DMS 273 (cell line): ENCODE data around the gene UBXN6.

Source experiments
- DNase-seq: peaks from one replicate; lab custom pipeline; 2025; ENCODE audit not compliant: unreplicated experiment; lab: John Stamatoyannopoulos, UW

The UBXN6 gene

GRCh38 chr19:4443188-4443587 lies 14.4 kb downstream of the UBXN6 start:
- no peak for DNase-seq

GRCh38 chr19:4442819-4443146 lies 14.8 kb downstream of the UBXN6 start:
- DNase-seq, result no peak

GRCh38 chr19:4441994-4442818 lies 15.4 kb downstream of the UBXN6 start:
- DNase-seq, result no peak

DNA sequence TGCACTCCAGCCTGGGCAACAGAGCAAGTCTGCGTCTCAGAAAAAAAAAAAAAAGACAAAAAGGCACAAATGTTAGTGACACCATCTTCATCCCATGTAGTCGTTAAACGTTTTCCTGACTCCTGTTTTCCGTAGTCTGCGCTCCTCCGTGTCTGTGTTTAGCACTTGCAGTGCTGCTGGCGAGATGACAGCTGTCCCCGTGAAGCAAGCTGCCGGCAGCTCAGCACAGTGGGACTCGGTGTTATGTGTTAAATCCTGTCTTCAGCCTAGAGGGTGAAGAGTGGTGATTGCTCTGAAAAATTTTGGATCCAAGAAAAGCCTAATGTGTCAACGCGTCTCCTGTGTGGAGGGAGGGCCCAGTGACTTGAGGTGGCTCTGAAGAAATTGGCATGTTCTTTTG lies 18.4 kb downstream of the UBXN6 start:
- DNase-seq, result no peak

GRCh38 chr19:4437103-4437502 lies 20.5 kb downstream of the UBXN6 start:
- DNase-seq, result no peak

- DNase-seq, result no peak
Measured at GRCh38 chr19:4436231-4436630, 21.4 kb downstream of the UBXN6 start.

- DNase-seq, result no peak
Measured at GRCh38 chr19:4434391-4434790, 23.2 kb downstream of the UBXN6 start.

DNA sequence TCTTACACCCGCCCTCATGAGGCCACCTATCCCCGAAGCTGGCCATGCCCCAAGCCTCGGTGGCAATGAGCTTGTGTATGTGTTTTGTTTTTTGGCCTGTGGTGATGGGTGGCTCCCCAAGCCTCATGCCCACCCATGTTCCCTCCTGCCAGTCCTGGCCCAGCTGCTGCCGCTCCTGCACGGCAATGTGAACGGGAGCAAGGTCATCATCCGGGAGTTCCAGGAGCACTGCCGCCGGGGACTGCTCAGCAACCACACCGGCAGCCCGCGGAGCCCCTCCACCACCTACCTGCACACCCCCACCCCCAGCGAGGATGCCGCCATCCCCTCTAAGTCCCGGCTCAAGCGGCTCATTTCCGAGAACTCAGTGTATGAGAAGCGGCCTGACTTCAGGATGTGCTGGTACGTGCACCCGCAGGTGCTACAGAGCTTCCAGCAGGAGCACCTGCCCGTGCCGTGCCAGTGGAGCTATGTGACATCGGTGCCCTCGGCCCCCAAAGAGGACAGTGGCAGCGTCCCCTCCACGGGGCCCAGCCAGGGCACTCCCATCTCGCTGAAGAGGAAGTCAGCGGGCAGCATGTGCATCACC lies 24.6 kb downstream of the UBXN6 start:
- DNase-seq, result no peak

GRCh38 chr19:4431808-4432674 lies 25.6 kb downstream of the UBXN6 start:
- DNase-seq, result no peak

DNA sequence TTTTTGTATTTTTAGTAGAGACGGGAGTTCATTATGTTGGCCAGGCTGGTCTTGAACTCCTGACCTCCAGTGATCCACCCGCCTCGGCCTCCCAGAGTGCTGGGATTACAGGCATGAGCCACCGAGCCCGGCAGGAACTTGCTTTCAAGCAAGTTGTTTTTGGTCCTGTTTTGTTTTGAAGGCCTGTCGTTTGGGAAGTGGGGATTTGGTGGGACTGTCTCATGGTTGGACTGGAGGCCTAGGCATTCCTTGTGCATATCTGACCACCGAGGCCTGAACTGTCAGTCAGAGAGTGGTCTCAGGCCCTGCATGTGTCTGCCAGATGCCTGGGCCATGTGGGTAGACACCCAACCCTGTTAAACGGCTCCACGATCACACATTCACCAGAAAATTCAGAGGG lies 26.3 kb downstream of the UBXN6 start:
- DNase-seq, result no peak

- no peak for DNase-seq
Measured at GRCh38 chr19:4430760-4431159, 26.8 kb downstream of the UBXN6 start.

GRCh38 chr19:4429771-4430171 lies 27.8 kb downstream of the UBXN6 start:
- no peak for DNase-seq

DNA sequence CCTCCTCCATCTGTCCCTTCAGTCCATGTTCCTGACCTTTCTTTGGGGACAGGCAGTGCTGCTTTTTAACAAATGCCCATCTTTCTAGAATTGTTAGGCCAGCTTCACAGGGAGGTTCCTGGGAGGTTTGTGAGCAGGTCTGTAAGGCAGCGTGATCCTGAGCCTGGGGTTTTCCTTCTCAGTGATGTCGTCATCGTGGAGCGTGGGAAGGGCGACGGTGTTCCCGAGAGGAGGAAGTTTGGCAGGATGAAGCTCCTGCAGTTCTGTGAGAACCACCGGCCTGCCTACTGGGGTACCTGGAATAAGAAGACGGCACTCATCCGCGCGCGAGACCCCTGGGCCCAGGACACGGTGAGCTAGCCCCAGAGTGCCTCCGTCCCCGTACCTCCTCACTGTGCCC lies 28.3 kb downstream of the UBXN6 start:
- DNase-seq, result no peak

- DNase-seq, result no peak
Measured at GRCh38 chr19:4428326-4428975, 29.1 kb downstream of the UBXN6 start.

- no peak for DNase-seq
Measured at GRCh38 chr19:4425537-4425936, 32.1 kb downstream of the UBXN6 start.

DNA sequence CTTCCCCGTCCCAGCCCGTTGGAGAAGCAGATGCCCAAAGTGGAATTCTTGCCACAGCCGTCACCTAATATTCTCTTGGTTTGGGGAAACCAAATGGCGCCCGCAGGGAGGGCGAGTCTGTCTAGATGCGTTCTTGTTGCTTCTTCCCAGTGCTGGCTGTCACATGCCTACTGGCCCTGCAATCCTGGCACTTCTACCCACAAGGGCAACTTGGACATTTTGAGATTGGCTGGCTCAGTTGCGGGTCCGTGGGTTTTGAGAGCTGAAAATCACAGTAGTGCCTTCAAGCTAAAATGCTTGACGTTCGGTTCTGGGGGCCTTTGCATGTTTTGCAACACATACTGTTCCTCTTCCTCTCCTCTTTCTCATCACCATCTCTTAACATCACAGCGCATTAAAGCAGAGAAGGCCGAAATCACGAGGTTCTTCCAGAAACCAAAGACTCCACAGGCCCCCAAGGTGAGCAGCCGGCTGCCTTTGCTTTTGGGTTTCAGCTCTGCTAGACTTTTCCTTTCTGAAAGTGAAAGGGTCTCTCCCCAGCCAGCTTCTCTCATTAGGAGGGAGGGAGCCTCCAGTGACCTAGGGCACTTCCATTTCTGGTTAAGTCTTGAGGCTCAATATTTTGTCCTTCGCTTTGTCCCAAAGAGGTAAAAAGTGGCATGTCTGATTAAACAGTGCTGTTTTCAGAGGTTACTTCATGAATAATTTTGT lies 34.0 kb downstream of the UBXN6 start:
- no peak for DNase-seq

DNA sequence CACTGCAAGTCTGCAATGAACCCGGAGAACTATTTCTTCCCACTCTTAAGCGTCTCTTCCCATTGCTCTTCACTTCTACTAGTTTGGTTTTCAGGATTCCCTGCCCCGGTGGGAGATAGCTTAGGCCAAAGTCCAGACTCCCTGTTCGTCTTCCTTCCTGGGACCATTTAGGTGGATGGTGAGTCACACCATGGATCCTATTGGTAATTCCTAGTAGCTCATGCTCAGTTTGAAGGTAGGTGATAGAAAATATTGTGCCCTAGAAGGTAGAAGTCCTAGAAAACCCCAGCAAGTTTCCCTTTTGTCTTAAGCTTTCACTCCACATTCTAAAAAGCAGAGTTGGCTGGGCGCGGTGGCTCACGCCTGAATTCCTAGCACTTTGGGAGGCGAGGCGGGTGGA lies 41.3 kb downstream of the UBXN6 start:
- DNase-seq, result no peak

GRCh38 chr19:4415352-4415751 lies 42.2 kb downstream of the UBXN6 start:
- peak; percentile 69 for DNase-seq

DNA sequence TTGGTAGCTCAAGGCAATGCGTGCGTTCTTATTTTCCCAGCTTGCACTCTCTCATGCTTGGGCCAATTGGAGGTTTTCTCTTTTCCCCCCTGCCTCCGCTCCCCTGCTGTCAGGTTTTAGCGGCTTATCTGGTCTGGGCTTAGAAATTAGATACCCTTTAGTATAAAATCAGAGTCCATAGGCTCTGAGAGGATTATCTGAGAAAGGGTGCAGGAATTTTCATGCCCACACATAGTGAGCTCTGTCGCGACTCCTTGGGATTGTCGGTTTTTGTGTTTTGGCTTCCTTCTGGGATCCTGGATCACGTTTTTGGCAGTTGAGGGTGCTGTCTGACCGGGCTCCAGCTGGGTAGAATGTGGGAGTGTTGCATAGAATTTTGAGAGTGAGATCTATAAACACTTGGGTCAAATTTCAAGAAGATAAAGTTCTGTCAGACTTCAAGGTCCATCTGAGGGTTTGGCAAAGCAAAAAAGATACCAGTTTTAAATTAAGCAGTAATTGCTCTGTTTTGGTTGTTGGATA lies 42.7 kb downstream of the UBXN6 start:
- DNase-seq, result peak; percentile 77

GRCh38 chr19:4414144-4414799 lies 43.3 kb downstream of the UBXN6 start:
- no peak for DNase-seq
